ENCODE measurements around the gene KERA.

KERA gene

DNA sequence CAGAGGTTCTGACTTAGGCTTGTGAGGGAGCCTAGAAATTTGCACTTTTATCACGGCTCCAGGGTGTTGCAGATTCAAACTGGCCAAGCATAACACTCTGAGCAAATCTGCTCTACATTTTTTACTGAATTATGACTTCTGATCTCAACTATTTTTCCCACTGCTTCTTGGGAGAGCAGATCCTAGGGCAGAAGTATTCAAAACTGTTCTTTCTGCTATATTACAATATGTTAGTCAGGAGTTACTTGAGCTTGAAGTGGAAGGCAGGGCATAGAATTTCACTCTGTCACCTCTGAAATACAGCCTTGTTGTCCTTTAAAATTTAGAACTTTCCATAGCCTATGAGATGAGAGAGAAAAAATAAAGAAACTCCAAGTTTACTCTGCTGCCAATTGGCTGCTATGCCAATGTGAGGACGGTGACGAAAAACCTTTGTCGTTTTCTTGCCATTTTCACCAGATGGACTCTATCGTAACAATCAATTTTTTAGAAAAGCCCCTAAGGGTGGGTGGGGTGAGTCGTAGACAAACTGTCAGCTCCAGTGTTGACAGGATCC is 16.4 kb upstream of the KERA start:
- DNase-seq (ENCODE audit: low read depth in 1 of 2, low spot score in 1 of 2), result no peak

DNA sequence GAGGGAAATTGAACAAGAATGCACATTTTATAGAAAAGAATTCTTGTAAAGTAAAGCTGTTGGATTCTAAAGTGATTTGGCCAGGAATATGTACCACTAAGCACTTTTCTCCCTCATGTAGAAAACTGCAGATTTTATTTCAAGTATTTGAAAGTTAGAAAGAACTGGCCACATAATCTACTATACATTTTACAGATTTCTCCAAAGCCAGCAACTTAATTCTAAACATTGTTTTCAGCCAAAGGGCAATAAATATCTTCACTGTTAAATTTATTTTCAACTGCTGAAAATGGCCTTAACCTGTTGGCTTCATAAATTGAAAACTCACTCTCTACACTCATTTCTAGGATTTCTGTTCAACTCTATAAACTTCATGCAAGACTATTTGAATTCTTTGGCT is 15.6 kb upstream of the KERA start:
- DNase-seq (ENCODE audit: low read depth in 1 of 2, low spot score in 1 of 2), result no peak

- no peak for DNase-seq (ENCODE audit: low read depth in 1 of 2, low spot score in 1 of 2)
These were observed 15.1 kb upstream of the KERA start for GRCh38 chr12:91072931-91073330.

GRCh38 chr12:91070936-91071335 is 13.1 kb upstream of the KERA start:
- DNase-seq (ENCODE audit: low read depth in 1 of 2, low spot score in 1 of 2), result no peak

DNA sequence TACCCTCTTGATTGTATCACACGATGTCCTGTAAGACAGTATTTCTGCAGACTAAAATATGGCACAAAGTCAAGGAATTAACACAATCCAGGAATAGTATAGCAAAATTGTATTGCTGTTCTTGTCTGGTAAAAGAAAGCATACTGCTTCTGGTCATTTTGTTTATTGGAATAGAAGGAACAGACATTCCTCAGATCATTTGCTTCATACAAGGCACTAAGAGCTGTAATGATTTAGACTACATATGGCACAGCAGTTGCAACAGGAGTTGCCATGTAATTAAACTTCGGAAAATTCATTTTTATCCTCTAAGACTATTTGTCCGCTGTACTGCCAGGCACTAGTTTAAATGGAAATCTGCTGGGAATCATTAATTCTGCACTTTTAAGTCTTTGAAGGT is 7.6 kb upstream of the KERA start:
- DNase-seq (ENCODE audit: low read depth in 1 of 2, low spot score in 1 of 2), result no peak

GRCh38 chr12:91064640-91065039 is 6.8 kb upstream of the KERA start:
- DNase-seq (ENCODE audit: low read depth in 1 of 2, low spot score in 1 of 2), result no peak

DNA sequence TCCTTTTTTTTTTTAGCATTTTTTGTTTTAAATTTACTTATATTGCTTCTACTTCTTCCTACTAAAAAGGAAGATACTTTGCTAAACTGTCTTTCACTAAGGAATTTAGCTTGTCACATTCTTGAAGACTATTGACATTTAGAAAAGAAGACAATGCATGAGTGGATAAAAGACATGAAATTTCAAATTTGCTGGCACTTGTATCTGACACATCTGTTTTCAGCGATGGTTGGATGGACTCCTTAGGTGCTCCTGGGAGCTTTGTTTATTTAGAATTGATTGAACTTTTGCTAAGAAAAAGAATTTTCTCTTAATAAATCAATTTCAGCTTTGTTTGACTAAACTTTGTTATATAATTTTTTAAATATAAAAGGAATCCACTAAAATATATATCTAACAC is 3.3 kb upstream of the KERA start:
- no peak for DNase-seq (ENCODE audit: low read depth in 1 of 2, low spot score in 1 of 2)

DNA sequence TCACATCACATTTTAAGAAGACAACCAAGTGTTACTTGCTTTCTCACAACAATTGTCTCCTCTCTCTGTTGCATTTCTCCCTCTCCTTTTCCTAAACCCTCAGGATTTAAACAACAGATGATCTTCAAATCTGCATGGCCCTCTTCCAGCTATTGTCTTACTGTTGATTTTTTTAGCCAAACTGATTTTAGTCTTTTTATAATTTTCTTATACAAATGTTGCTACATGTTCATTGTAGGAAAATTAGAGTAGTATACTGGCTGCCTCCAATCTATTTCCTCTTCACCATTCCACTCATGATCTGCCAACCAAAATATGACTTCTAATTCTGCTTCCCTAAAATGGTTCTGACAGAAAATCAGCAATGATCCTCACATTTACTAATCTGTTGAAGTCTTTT is 1.4 kb upstream of the KERA start:
- DNase-seq (ENCODE audit: low read depth in 1 of 2, low spot score in 1 of 2), result no peak

- no peak for DNase-seq (ENCODE audit: low read depth in 1 of 2, low spot score in 1 of 2)
These were observed 962 bp upstream of the KERA start for GRCh38 chr12:91058786-91059185.

- DNase-seq (ENCODE audit: low read depth in 1 of 2, low spot score in 1 of 2), result no peak
These were observed 1.3 kb downstream of the KERA start for GRCh38 chr12:91056488-91056887.

DNA sequence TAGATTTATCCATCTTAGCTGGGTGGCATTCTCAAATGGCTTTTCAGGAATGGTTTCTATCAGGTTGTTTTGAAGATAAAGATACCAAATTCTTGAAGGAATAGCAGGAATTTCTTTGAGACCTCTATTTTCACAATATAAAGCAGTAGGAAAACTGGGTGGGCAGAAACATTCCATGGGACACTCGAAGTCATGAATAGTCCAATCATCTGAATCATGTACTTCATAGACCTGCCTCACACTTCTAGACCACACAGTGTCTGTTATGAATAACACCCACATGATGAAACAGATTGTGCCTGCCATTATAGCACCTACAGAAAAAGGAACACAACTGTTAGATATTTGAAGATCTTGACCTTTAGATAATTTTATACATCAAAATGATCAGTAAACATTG is 1.8 kb downstream of the KERA start:
- DNase-seq (ENCODE audit: low read depth in 1 of 2, low spot score in 1 of 2), result no peak

GRCh38 chr12:91053951-91054715 is 3.7 kb downstream of the KERA start:
- DNase-seq (ENCODE audit: low read depth in 1 of 2, low spot score in 1 of 2), result no peak

DNA sequence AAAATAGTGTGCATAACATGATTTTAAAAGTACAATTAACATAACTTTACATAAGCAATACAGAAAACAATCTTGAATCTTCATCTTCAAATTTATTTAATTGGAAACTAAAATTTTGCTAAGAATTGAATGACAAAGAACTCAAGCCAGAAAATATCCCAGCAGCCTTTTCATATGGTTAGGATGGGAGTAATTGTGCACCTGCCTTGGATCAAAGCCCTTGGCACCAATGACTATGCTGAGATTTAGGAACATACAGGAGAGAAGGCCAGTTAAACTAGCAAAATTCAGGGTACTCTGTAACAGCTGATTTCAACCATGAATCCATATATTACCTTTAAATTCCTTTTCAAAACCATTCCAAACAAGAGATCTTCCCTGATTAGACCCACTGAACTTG is 5.8 kb downstream of the KERA start:
- DNase-seq (ENCODE audit: low read depth in 1 of 2, low spot score in 1 of 2), result no peak

GRCh38 chr12:91044586-91044985 is 13.2 kb downstream of the KERA start:
- DNase-seq (ENCODE audit: low read depth in 1 of 2, low spot score in 1 of 2), result no peak

- DNase-seq (ENCODE audit: low read depth in 1 of 2, low spot score in 1 of 2), result no peak
These were observed 14.4 kb downstream of the KERA start for GRCh38 chr12:91043408-91043807.

DNA sequence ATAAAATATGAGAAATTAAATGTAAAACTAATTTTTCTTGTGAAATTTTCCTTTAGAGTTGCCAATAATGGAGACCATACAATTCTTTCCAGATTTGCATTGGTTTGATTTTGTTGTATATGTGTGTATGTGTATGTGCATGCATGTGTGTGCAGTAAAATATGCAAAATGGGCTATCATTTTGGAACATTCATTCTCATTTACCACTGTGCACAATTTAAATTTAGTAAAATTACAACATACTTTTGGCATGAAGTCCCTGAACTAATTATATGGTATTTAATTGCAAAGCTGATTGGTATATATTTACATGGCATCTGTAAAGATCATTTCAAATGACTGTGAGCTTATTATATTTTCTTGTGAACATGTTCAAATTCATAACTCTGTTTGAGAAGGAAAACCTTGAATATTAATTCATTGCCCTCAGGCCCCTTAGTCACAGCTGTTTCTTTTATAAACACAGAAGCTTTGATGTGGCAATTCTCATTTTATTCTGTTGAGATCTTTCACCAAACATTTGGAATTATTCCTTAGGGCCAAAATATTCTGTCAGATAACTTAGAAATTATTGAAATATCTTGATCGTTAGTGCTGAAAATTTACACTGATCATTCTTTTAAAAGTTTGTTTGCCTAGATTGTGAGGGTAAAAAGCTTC is 17.6 kb downstream of the KERA start:
- no peak for DNase-seq (ENCODE audit: low read depth in 1 of 2, low spot score in 1 of 2)

GRCh38 chr12:91037276-91037675 is 20.5 kb downstream of the KERA start:
- DNase-seq (ENCODE audit: low read depth in 1 of 2, low spot score in 1 of 2), result no peak

DNA sequence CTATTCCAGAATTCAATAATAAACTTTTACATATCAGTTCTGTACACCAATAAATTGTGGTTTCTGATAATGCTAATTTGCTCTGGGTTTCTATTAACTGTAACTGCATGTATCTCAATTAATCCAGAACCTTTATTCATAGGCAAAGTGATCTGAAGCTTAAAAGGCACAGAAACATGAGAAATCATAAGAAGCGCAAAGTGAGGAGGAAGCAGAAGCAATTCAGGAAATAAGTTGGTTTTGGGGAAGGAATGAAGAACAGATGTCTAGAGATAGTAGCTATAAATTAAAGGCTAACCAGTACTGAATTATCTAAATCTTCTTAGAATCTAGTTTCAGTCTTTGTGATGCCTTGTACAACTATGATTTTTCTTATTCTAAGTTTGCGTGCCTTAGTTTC is 24.6 kb downstream of the KERA start:
- no peak for DNase-seq (ENCODE audit: low read depth in 1 of 2, low spot score in 1 of 2)

- DNase-seq (ENCODE audit: low read depth in 1 of 2, low spot score in 1 of 2), result no peak
These were observed 34.4 kb downstream of the KERA start for GRCh38 chr12:91023326-91024004.

DNA sequence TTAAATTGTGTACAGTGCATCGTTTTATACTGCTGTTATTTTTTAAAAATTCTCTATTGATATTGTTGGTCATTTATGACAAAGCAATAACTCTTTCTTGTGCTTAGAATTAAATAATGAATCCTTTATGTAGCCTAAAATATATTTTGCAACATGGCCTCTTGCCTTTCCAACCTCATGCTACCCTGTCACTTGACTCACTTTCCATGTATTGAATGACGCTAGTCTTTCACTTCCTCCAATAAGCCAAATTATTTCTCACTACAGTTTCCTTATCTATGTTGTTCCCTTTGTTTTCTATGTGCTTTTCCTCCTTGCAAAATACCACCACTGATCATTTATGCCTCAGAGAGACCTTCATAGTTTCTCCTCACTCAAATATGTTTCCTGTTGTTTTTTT is 36.7 kb downstream of the KERA start:
- no peak for DNase-seq (ENCODE audit: low read depth in 1 of 2, low spot score in 1 of 2)

DNA sequence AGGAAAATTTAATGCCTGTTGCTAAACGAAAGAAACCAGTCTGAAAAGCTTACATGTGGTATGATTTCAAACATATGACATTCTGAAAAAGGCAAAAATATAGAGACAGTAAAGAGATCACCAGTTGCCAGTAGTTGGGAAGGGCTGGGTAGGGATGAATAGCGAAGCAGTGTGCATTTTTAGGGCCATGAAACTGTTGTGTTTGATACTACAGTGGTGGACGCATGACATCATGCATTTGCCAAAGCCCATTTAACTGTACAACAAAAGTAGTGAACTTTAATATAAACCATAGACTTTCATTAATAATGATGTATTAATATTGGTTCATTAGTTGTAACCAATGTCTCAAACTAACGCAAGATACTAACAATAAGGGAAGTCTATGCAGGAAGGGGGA is 38.4 kb downstream of the KERA start:
- DNase-seq (ENCODE audit: low read depth in 1 of 2, low spot score in 1 of 2), result no peak

Measured in activated T-helper 1 cell treated with anti-CD3 and anti-CD28 coated beads, Interleukin-2, amount 50 U/mL, for 16 hours (primary cell).